HCT116 (cell line): ENCODE data around the gene MMEL1. TPM values are rescaled to one million over a fixed set of nuclear protein-coding genes. Genes with fewer than 3 reads are reported as not detected.

Source experiments
- ATAC-seq: fragments of 200-7000 bp; cut with Tn5 transposase; 2 replicates; pipeline ENCODE4 v1.9.1; 2020; ENCODE audit warnings: mild to moderate bottlenecking, moderate library complexity
- BruUV-seq: library from RNA; stranded (reverse); fragments of 400-500 nt; replicated peaks from 2 replicates; lab custom pipeline; 2021; lab: Mats Ljungman, UMichigan
- CTCF ChIA-PET: fragments of 300-600 bp; sonication (Branson Sonifier 250); formaldehyde crosslinking; loops from one replicate; lab custom pipeline; 2021; ENCODE audit warnings: antibody characterized with exemption; lab: Charles Lee
- POLR2A ChIA-PET: fragments of 300-600, 350-600 bp; sonication (Branson Sonifier 250); formaldehyde crosslinking; loops from one replicate; lab custom pipeline; 2021; ENCODE audit warnings: antibody characterized with exemption; lab: Charles Lee
- RAD21 ChIA-PET, 2 experiments: fragments of 300-600 bp; sonication (Branson Sonifier 250); formaldehyde crosslinking; loops; one replicate each; lab custom pipeline; 2023; ENCODE audit warnings: low total read pairs in 2 of 2; ENCODE audit not compliant: uncharacterized antibody in 2 of 2, unreplicated experiment in 2 of 2, low non-redundant PET in 1 of 2; lab: Charles Lee
- DNase-seq: peaks from one replicate; pipeline ENCODE4 v3.0.0-alpha.2; 2010; ENCODE audit warnings: low read depth, low spot score
- H2AFZ ChIP-seq: fragments of 200-600 bp; shearing (Covaris generic), sonication (generic); 2 replicates; pipeline ENCODE4 v1.6.1; 2017; ENCODE audit warnings: low read depth, mixed run types, mixed read lengths, antibody characterized with exemption, low read length; ENCODE audit not compliant: poor library complexity, severe bottlenecking
- H3K27ac ChIP-seq: 2 replicates; pipeline ENCODE4 v1.5.1; 2012; ENCODE audit warnings: low read depth, low read length
- H3K27me3 ChIP-seq: fragments of 200-600 bp; sonication (generic); 2 replicates; pipeline ENCODE4 v1.6.1; 2016; ENCODE audit warnings: mixed run types, low read length, mixed read lengths; ENCODE audit not compliant: insufficient read depth
- H3K36me3 ChIP-seq, 2 experiments: fragments of 200-500 bp in 1 of 2; fragments of 200-600 bp in 1 of 2; sonication (Bioruptor generic) in 1 of 2; sonication (generic) in 1 of 2; 2 replicates each; pipeline versions ENCODE4 v1.5.1 to v1.6.1; 2014 to 2016; ENCODE audit warnings: low read length in 2 of 2, inconsistent platforms in 1 of 2, mixed read lengths in 1 of 2, mixed run types in 1 of 2; ENCODE audit not compliant: insufficient read depth in 2 of 2, control insufficient read depth in 1 of 2
- H3K4me1 ChIP-seq, 2 experiments: fragments of 200-600 bp in 1 of 2; sonication (generic) in 1 of 2; 2 replicates each; pipeline versions ENCODE4 v1.5.1 to v1.6.1; 2012 to 2017; ENCODE audit warnings: low read length in 2 of 2, inconsistent platforms in 1 of 2, mild to moderate bottlenecking in 1 of 2, mixed read lengths in 1 of 2, mixed run types in 1 of 2, moderate library complexity in 1 of 2; ENCODE audit not compliant: insufficient read depth in 2 of 2, control insufficient read depth in 1 of 2
- H3K4me2 ChIP-seq: fragments of 200-600 bp; sonication (generic); 2 replicates; pipeline ENCODE4 v1.6.1; 2017; ENCODE audit warnings: mixed run types, low read length, mixed read lengths
- H3K4me3 ChIP-seq, 2 experiments: fragments of 200-600 bp in 1 of 2; sonication (generic) in 1 of 2; replicated peaks in 1 of 2; 2 replicates each; pipeline ENCODE4 v1.5.1; 2011 to 2016; ENCODE audit warnings: low read length in 2 of 2, control low read depth in 1 of 2, low read depth in 1 of 2, mild to moderate bottlenecking in 1 of 2, mixed read lengths in 1 of 2, mixed run types in 1 of 2
- H3K79me2 ChIP-seq: fragments of 200-600 bp; sonication (generic); 2 replicates; pipeline ENCODE4 v1.6.1; 2017; ENCODE audit warnings: mild to moderate bottlenecking, mixed run types, low read length, moderate library complexity, mixed read lengths; ENCODE audit not compliant: insufficient read depth
- H3K9ac ChIP-seq: fragments of 200-600 bp; sonication (generic); 2 replicates; pipeline ENCODE4 v1.6.1; 2016; ENCODE audit warnings: low read length, mixed read lengths
- H3K9me2 ChIP-seq: fragments of 200-600 bp; sonication (generic), shearing (Covaris generic); 2 replicates; pipeline ENCODE4 v1.6.1; 2017; ENCODE audit warnings: mixed run types, mild to moderate bottlenecking, moderate library complexity; ENCODE audit not compliant: insufficient read depth
- H3K9me3 ChIP-seq, 2 experiments: fragments of 200-500 bp in 1 of 2; fragments of 200-600 bp in 1 of 2; sonication (Bioruptor generic) in 1 of 2; sonication (generic) in 1 of 2; 2 replicates each; pipeline ENCODE4 v1.6.1; 2014 to 2017; ENCODE audit warnings: low read length in 2 of 2, mixed read lengths in 2 of 2, inconsistent platforms in 1 of 2, low read depth in 1 of 2, mild to moderate bottlenecking in 1 of 2, mixed run types in 1 of 2, moderate library complexity in 1 of 2; ENCODE audit not compliant: control insufficient read depth in 1 of 2, insufficient read depth in 1 of 2
- H4K20me1 ChIP-seq: fragments of 200-600 bp; sonication (generic), shearing (Covaris generic); 2 replicates; pipeline ENCODE4 v1.6.1; 2017; ENCODE audit warnings: mixed run types, mild to moderate bottlenecking, moderate library complexity; ENCODE audit not compliant: insufficient read depth
- ATF3 ChIP-seq: IDR thresholded peaks from 2 replicates; pipeline ENCODE4 v1.6.1; 2012
- CBX3 ChIP-seq: IDR thresholded peaks from 2 replicates; pipeline ENCODE4 v1.6.1; 2012; ENCODE audit warnings: low read depth
- EGR1 ChIP-seq: IDR thresholded peaks from 2 replicates; pipeline ENCODE4 v1.6.1; 2012; ENCODE audit warnings: low read depth
- ELF1 ChIP-seq: IDR thresholded peaks from 2 replicates; pipeline ENCODE4 v1.6.1; 2012; ENCODE audit warnings: low read depth, borderline replicate concordance
- FOSL1 ChIP-seq: IDR thresholded peaks from 2 replicates; pipeline ENCODE4 v1.6.1; 2012; ENCODE audit warnings: low read depth
- JUND ChIP-seq: IDR thresholded peaks from 2 replicates; pipeline ENCODE4 v1.6.1; 2012
- POLR2A ChIP-seq: IDR thresholded peaks from 2 replicates; pipeline ENCODE4 v1.7.0; 2011; ENCODE audit warnings: borderline replicate concordance; ENCODE audit not compliant: insufficient read depth, insufficient read length; ENCODE audit errors: extremely low read depth
- POLR2AphosphoS5 ChIP-seq: IDR thresholded peaks from 2 replicates; pipeline ENCODE4 v1.6.1; 2011; ENCODE audit warnings: mild to moderate bottlenecking, low read depth, low read length, moderate library complexity
- RAD21 ChIP-seq: IDR thresholded peaks from 2 replicates; pipeline ENCODE4 v1.6.1; 2012; ENCODE audit warnings: low read depth, mild to moderate bottlenecking
- REST ChIP-seq: IDR thresholded peaks from 2 replicates; pipeline ENCODE4 v1.6.1; 2012; ENCODE audit warnings: low read depth
- SIN3A ChIP-seq: IDR thresholded peaks from 2 replicates; pipeline ENCODE4 v1.6.1; 2012; ENCODE audit warnings: low read depth
- SP1 ChIP-seq: IDR thresholded peaks from 2 replicates; pipeline ENCODE4 v1.6.1; 2012; ENCODE audit warnings: low read depth
- SRF ChIP-seq: IDR thresholded peaks from 2 replicates; pipeline ENCODE4 v1.6.1; 2012; ENCODE audit warnings: low read depth
- YY1 ChIP-seq: IDR thresholded peaks from 2 replicates; pipeline ENCODE4 v1.6.1; 2011; ENCODE audit warnings: low read length, low read depth, moderate library complexity, mild to moderate bottlenecking; ENCODE audit not compliant: insufficient replicate concordance; ENCODE audit errors: extremely low read depth
- ZBTB33 ChIP-seq: IDR thresholded peaks from 2 replicates; pipeline ENCODE4 v1.6.1; 2011; ENCODE audit warnings: mild to moderate bottlenecking, low read length, moderate library complexity; ENCODE audit not compliant: insufficient replicate concordance; ENCODE audit errors: extremely low read depth
- ZNF274 ChIP-seq: fragments of 200-500 bp; sonication (Bioruptor generic); IDR thresholded peaks from 2 replicates; pipeline ENCODE4 v1.6.1; 2014; ENCODE audit warnings: mild to moderate bottlenecking, low read depth, low read length, inconsistent platforms
- intact Hi-C: fragments of 100-400 bp; cut with micrococcal nuclease; formaldehyde crosslinking; loops from 2 replicates; pipeline ENCODE4 v1.10.0; 2022
- total RNA-seq: library from RNA; stranded (reverse); gene quantifications from one replicate; pipeline ENCODE4 v1.2.1, GENCODE V29; 2021; ENCODE audit not compliant: unreplicated experiment

The MMEL1 gene
- total RNA-seq, 1 experiment from 2014 or later: 2.7 TPM

DNA sequence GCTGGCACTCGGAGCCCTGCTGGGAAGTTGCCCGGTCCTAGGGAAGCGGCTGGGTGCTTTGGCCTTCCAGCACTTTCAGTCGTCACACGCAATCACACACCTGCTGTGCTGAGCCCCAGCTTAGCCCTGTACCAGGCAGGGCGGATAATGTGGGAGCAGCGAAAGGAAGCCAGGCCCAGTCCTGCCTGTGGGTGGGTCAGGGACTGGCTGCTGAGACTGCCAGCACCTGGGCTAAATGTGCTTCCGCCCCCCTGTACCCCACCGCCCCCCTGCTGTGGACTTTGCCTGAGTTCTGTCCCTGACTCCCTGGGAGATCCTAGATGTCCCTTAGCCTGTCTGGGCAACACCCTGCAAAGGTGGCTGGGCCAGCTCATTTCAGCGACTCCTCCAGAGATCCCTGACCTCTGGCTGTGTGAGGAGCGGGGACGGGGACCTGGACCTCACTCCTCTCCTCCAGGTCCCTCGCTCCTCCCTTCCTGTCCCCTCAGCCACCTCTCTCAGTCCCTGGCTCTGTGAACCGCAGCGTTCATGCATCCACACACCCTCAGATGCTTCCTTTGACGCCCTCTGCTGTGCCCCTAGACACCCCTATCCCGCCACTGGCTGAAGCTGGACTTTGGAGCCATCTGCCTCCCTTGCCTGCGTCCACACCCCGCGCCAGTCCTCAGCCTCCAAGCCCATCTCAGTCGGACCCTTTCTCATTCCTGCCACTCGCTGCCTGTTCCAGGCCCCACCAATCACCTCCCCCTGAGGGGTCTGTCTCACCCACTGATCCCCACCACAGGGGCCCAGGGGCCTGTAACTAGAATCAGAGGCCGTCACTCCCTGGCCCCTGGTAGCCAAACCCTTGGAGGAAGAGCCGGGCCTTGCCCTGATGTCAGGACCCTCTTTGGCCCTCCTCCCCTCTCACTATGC, 1.4 kb downstream of the MMEL1 start:
- no peak overlapping the region for H2AFZ ChIP-seq
- no TSS peak for BruUV-seq
- no peak overlapping the region for H3K9ac ChIP-seq
- peaks cover 0 to 7% of the 10 kb centered on the region in 2 experiments; a peak in 1 of 4 replicates for H3K9me3 ChIP-seq
- H3K79me2 ChIP-seq: no peaks in the 10 kb centered on the region
- no peak overlapping the region for H3K27ac ChIP-seq
- H3K4me2 ChIP-seq: no peak overlapping the region
- ChIA-PET POLR2A (no interaction called here), CTCF (no interaction called here), RAD21 (no interaction called here)
- H3K4me1 ChIP-seq: peaks cover 0 to 6% of the 10 kb centered on the region in 2 experiments; a peak in 2 of 4 replicates
- ATAC-seq (no peak), DNase-seq (no peak)
- no peaks in the 10 kb centered on the region for H3K9me2 ChIP-seq
- no peak for TF ChIP-seq JUND
- no peak for TF ChIP-seq SIN3A
- TF ChIP-seq SRF: no peak
- TF ChIP-seq ZNF274: no peak
- no peak for TF ChIP-seq CBX3
- no peak for TF ChIP-seq YY1
- TF ChIP-seq ATF3: no peak
- TF ChIP-seq FOSL1: no peak
- no peak for TF ChIP-seq ELF1
- TF ChIP-seq ZBTB33: no peak
- TF ChIP-seq POLR2A: no peak
- TF ChIP-seq RAD21: no peak
- TF ChIP-seq EGR1: no peak
- TF ChIP-seq REST: no peak
- TF ChIP-seq POLR2AphosphoS5: no peak
- TF ChIP-seq SP1: no peak
- intact Hi-C loops: no loop called here
- H3K36me3 ChIP-seq: no peaks in the 10 kb centered on the region
- no peak overlapping the region for H3K4me3 ChIP-seq
- H3K27me3 ChIP-seq: no peaks in the 10 kb centered on the region
- H4K20me1 ChIP-seq: no peaks in the 10 kb centered on the region
